Measurements from ENCODE around the gene SYDE2.
"Not testable (repeated sequence)": the region's sequence is repeated elsewhere in the genome, so short reads cannot be mapped to it uniquely, and the experiment has no call there.

DNA sequence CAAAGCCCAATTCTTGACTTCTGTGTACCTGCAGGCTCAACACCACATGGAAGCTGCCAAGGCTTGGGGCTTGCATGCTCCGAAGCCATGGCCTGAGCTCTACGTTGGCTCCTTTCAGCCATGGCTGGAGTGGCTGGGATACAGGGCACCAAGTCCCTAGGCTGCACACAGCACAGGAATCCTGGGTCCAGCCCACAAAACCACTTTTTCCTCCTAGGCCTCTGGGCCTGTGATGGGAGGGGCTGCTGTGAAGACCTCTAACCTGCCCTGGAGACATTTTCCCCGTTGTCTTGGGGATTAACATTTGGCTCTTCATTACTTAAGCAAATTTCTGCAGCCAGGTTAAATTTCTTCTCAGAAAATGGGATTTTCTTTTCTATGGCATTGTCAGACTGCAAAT lies 48.2 kb upstream of the SYDE2 start:
- not testable (repeated sequence) for TF ChIP-seq EZH2 (IDR thresholded peaks at IDR 0.05); POLR2AphosphoS5 (IDR thresholded peaks at IDR 0.05; ENCODE audit: borderline replicate concordance, low read depth, low read length); FOXP2 (optimal IDR thresholded peaks at IDR 0.05; ENCODE audit: control extremely low read depth, extremely low read length, insufficient read depth)
